HAP-1 (cell line): ENCODE results near the gene ZBTB14.

Source experiments
- DNase-seq, 2 experiments: peaks; one replicate each; pipeline ENCODE4 v3.0.0-alpha.2; 2016 to 2020; ENCODE audit warnings: low spot score in 2 of 2
- H3K27me3 ChIP-seq: fragments of 250-450 bp; sonication (Bioruptor Pico); 2 replicates; pipeline ENCODE4 v1.5.1; 2020; ENCODE audit warnings: low read depth, mild to moderate bottlenecking, moderate library complexity
- H3K36me3 ChIP-seq: fragments of 250-450 bp; sonication (Bioruptor Pico); replicated peaks from 2 replicates; pipeline ENCODE4 v1.5.1; 2020; ENCODE audit warnings: mild to moderate bottlenecking
- H3K4me1 ChIP-seq: fragments of 250-450 bp; sonication (Bioruptor Pico); 2 replicates; pipeline ENCODE4 v1.5.1; 2020; ENCODE audit warnings: mild to moderate bottlenecking
- H3K4me3 ChIP-seq: fragments of 250-450 bp; sonication (Bioruptor Pico); 2 replicates; pipeline ENCODE4 v1.5.1; 2020; ENCODE audit warnings: mild to moderate bottlenecking, moderate library complexity
- H3K9me3 ChIP-seq: fragments of 250-450 bp; sonication (Bioruptor Pico); 2 replicates; pipeline ENCODE4 v1.5.1; 2020; ENCODE audit warnings: mild to moderate bottlenecking, moderate library complexity
- in situ Hi-C: fragments of 300-500 bp; cut with MboI; formaldehyde crosslinking; loops from 3 replicates; pipeline ENCODE4 v1.14.3; 2020; ENCODE audit warnings: low sequenced_read_pairs, inconsistent platforms, mixed read lengths

Gene ZBTB14

DNA sequence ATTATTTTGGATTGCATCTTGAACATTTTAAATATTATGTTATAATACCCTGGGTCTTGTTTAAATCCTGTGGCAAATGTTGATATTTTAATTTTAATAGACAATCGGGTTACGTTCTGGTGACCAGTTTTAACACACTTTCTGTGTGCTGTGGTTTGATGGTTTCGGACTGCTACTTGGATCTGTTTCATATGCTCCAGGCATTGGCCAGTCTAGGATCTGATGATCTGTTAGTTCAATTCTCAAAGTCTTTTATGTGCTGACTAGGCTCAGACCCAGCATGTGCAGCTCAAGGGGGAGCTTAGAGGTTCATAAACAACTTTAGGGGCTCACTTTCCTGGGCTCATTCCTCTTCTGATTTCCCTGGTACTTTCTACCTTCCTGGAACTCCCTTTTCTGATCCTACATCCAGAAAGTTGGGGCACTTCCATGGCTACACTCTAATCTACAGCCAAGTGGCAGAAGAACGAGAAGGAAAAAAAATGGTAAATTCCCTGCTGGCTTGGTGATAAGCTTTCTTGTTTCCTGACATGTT, 5.0 kb upstream of the ZBTB14 start:
- H3K36me3 ChIP-seq = no peaks in the 10 kb centered on the region
- peaks cover 7% of the 10 kb centered on the region for H3K4me1 ChIP-seq
- in situ Hi-C loops = no loop called here
- H3K27me3 ChIP-seq = no peaks in the 10 kb centered on the region; the same call in none of the 2 replicates
- no peaks in the 10 kb centered on the region for H3K9me3 ChIP-seq
- H3K4me3 ChIP-seq = no peak overlapping the region
- no peak for DNase-seq

DNA sequence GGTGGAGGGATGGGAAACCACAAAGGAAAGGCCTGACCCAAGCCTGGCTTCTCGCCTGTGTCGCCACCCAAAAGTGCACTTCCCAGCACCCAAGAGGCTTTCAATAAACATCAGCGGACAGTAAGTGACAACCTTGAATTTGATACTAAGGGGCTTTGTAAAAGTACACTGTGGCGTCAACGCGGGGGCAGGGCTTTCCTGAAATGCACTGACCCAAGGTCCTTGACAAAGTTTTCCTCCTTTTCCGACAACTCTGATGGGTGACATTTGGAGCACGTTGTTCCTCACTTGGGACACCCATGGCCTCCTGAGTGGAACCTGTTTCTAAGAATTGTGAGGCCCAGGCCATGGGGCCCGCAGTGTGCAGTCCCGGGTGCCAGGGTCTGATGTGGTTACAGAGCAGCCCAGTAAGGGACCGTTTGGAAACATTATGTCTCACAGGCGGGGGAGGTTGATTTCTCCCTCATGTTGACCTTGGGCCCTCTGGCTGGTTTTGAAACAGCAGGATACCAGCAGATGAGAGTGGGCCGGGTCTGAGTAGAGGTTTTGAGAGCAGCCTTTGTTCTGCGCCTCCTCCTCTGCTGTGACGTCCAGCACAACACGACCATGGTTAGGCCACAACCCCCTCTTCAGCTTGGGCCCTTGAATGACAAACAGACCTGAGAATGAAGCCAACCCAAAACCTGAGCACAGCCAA, 2.8 kb upstream of the ZBTB14 start:
- no peak for DNase-seq
- H3K9me3 ChIP-seq = no peaks in the 10 kb centered on the region
- no peak overlapping the region for H3K4me3 ChIP-seq
- H3K4me1 ChIP-seq = peaks cover 7% of the 10 kb centered on the region
- no peaks in the 10 kb centered on the region for H3K36me3 ChIP-seq
- in situ Hi-C loops = no loop called here
- H3K27me3 ChIP-seq = no peaks in the 10 kb centered on the region; the same call in none of the 2 replicates

DNA sequence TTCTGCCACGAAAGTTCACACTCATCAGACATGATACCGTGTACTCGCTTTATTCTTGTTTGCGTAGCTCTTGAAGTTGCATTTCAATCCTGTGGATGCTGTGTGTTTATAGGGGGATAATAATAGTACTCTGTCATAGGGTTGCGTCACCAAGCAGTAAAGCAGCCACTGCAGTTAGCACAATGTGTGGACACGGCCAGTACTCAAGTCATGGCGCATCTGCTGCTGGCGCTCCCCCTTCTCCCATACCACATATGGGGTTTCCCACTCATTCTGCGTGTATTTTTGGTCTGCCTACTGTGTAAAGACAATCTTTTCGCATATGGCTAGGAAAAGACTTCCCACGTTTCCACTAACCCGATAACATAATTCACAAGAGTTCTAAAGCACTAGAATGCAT, 2.1 kb upstream of the ZBTB14 start:
- no peak for DNase-seq
- in situ Hi-C loops = no loop called here
- Histone ChIP-seq H3K4me1 (peaks cover 7% of the 10 kb centered on the region), H3K27me3 (no peaks in the 10 kb centered on the region; the same call in 1 of the 2 replicates), H3K4me3 (no peak overlapping the region), H3K9me3 (no peaks in the 10 kb centered on the region), H3K36me3 (0 out of 2 replicates have a peak, but pooled peaks cover 6% of the 10 kb centered on the region)

DNA sequence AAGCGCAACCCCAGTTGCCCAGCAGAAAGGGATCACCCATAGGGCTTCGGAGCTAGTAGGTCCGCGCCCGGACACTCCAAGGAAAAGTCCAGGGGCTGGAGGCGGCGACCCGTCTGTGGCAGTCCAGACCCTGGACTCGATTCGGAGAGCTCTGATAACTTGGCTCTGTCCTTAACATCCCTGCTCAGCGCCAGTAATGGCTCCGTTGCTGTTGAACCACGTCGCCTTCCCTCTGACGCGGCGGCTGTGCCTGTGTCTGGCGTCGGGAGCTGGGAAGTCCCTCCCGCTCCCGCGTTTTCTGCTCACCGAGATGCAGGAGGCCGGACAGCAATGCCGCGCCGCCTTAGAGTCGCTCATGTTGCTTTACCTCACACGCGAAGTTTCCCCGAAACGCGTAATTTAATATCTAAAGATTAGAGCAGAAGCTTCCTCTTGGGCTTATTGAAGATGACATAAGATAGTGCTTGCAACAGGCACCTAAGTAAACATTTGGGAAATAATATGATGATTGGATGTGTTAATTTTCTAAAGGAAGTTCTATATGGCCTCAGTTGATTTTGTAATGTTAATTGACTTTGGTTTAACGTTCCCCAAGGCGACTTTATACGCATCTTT, 1.3 kb upstream of the ZBTB14 start:
- H3K27me3 ChIP-seq = no peaks in the 10 kb centered on the region
- H3K4me1 ChIP-seq = peaks cover 7% of the 10 kb centered on the region
- DNase-seq = peak; percentile 51 to 81
- in situ Hi-C loops = no loop called here
- peaks cover 8% of the 10 kb centered on the region; the same call in 1 of the 2 replicates for H3K36me3 ChIP-seq
- no peaks in the 10 kb centered on the region for H3K9me3 ChIP-seq
- peak overlapping the region; percentile 44 for H3K4me3 ChIP-seq

DNA sequence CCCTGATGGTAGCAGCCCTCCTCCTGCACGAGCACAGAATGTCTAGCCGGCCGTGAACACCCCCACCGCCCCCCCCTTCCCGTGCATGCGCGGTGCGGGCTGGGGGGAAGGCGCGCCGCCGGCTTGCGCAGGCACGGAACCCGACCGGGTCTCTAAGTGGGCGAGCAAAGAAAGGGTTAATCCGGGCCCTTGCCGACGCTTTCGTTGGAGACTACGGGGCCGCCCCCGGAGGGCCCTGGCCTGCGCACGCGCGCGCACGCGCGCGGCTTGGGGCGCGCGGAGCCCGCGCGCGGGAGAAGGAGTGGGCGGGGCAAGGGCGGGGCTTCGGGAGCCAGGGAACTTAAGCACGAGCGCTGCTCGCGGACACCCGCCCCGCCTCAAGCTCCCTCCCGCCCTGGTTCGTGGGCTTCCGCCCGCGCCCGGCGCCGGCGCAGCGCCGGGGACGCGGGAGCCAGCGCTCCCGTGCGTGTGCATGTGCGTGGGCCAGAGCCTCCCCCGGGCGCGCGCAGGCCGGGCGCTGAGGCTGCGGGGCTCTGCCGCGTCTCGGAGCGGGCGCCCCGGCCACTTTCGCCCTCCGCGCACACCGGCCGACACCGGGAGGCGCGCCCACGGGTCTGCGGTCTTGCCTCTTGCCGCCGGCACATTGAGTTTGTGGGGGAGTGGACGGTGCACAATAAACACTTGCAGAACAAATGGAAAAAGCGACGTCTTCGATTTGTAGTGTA, 617 bp upstream of the ZBTB14 start:
- no peaks in the 10 kb centered on the region for H3K9me3 ChIP-seq
- in situ Hi-C loops = no loop called here
- peak; percentile 91 to 95 for DNase-seq
- H3K4me3 ChIP-seq = peak overlapping the region; percentile 46
- H3K36me3 ChIP-seq = peaks cover 14% of the 10 kb centered on the region
- no peaks in the 10 kb centered on the region for H3K27me3 ChIP-seq
- H3K4me1 ChIP-seq = peaks cover 7% of the 10 kb centered on the region

DNA sequence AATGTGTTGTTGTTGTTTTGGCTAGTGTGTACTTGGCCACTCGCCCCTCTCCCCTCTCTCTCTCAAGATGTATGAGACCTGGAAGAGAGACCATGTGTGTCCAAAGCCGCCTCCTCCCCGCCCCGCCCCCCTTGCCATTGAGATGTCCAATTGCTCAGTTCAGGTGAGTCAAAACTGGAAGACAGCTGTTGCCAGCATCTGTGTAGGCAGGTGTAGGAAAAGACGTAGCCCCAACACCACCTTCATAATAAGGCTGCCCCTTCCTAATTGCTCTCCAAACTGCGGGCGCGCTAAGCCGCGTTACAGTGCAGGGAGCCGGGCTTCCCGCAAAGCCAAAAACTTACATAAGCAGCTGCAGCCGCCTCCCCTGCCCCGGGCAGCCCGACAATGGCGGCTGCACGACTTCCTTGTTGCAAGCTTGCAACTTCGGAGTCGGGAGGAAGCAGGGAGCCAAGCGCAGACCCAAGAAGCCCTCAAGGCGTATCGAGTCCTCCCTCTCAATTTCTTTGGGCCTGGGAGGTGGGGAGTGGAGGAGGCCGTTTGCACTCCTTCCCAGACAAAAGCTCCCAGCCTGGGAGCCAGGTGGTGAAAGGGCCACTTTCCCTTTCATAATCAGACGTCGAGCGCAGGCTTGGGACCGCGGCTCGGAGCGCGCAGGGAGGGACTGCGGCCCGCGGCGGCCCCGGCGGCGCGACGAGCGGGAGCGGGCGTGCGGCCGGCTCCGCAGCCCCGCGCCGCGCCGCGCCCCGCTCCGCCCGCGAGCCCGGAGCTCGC, 882 bp downstream of the ZBTB14 start:
- H3K4me3 ChIP-seq = peak overlapping the region; percentile 60
- peak; percentile 40 to 57 for DNase-seq
- no peaks in the 10 kb centered on the region for H3K27me3 ChIP-seq
- peaks cover 7% of the 10 kb centered on the region for H3K4me1 ChIP-seq
- H3K36me3 ChIP-seq = peaks cover 27% of the 10 kb centered on the region
- no peaks in the 10 kb centered on the region for H3K9me3 ChIP-seq
- in situ Hi-C loops = no loop called here

DNA sequence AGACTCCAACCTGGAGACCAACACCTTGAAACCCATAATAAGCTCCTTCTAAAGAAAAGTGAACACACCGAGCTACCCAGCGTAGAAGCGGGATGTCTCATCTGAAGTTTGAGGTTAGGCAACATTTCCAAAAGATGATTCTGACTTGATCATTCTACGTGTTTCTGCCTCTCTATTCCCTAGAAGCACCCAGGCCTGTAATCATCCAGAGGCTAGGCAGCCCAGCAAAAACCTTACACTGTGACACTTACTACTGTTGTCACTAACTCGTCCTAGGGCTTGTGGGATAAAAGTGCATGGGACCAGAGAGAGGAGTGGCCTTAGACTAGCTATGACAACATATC, 1.4 kb downstream of the ZBTB14 start:
- H3K4me3 ChIP-seq = peak overlapping the region; percentile 60
- peaks cover 29% of the 10 kb centered on the region for H3K36me3 ChIP-seq
- no peaks in the 10 kb centered on the region for H3K9me3 ChIP-seq
- no peak for DNase-seq
- H3K4me1 ChIP-seq = peaks cover 7% of the 10 kb centered on the region
- in situ Hi-C loops = no loop called here
- no peaks in the 10 kb centered on the region for H3K27me3 ChIP-seq

DNA sequence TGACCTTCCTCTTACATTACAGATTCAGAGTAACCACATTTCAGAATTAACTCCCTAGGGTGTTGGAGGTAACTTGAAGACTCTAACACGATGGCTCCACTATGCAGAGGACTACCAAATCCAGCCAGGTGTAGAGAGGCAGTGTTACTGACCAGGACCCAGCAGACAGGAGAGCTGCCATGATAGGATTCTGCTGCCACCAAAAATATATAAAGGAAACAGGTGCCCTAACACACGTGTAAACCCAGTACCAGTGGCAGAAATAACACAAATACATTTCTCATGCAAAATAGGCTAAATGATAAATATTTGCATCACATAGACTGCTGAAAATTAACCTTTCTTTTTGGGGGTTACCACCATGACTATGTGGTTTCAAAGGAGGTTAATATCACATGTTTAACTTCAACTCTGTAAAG, 7.0 kb downstream of the ZBTB14 start:
- in situ Hi-C loops = no loop called here
- DNase-seq = no peak
- Histone ChIP-seq H3K36me3 (peaks cover 29% of the 10 kb centered on the region), H3K27me3 (no peaks in the 10 kb centered on the region), H3K9me3 (no peaks in the 10 kb centered on the region), H3K4me1 (peaks cover 7% of the 10 kb centered on the region; the same call in 1 of the 2 replicates), H3K4me3 (no peak overlapping the region)

DNA sequence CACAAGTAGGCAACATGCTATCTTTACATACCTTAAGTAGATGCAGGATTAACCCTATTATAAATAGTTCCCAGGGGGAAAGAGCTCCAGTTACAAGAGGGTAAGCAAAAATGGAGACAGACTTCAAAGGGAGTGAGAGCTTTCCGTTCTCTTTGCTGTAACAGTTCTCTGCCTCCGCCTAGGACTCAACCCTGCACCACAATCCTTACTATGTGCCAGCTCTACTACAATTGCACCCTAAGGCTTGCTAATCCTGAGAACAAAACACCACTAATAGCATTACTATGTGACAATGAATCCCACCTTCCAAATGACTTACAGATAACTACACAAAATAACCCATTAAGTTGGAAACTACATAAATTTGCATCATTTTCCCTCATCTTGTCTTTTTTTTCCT, 7.7 kb downstream of the ZBTB14 start:
- in situ Hi-C loops = no loop called here
- Histone ChIP-seq H3K4me1 (peaks cover 7% of the 10 kb centered on the region; the same call in 1 of the 2 replicates), H3K36me3 (peaks cover 26% of the 10 kb centered on the region), H3K27me3 (no peaks in the 10 kb centered on the region), H3K4me3 (no peak overlapping the region), H3K9me3 (no peaks in the 10 kb centered on the region)
- DNase-seq = no peak

DNA sequence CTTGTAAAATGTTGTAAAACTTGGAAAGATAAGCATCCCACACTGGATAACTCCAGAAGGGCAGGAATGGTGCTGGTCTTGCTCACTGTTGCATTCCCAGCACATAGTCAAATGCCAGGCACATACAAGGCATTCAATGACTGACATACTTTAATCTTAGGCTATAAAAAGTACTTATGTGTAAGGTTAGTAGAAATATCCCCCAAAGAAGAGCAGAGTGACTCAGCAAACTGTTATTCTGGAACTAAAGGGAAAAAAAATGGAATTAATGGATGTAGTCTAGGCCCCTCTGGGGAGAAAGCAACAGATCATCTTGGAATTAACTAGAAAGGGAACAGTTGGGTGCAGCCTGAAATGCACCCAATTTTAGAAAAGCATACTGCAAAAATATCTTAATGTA, 9.0 kb downstream of the ZBTB14 start:
- no peak for DNase-seq
- peaks cover 7% of the 10 kb centered on the region; the same call in 1 of the 2 replicates for H3K4me1 ChIP-seq
- in situ Hi-C loops = no loop called here
- H3K36me3 ChIP-seq = peaks cover 18% of the 10 kb centered on the region
- H3K9me3 ChIP-seq = no peaks in the 10 kb centered on the region
- H3K27me3 ChIP-seq = no peaks in the 10 kb centered on the region
- H3K4me3 ChIP-seq = no peak overlapping the region

DNA sequence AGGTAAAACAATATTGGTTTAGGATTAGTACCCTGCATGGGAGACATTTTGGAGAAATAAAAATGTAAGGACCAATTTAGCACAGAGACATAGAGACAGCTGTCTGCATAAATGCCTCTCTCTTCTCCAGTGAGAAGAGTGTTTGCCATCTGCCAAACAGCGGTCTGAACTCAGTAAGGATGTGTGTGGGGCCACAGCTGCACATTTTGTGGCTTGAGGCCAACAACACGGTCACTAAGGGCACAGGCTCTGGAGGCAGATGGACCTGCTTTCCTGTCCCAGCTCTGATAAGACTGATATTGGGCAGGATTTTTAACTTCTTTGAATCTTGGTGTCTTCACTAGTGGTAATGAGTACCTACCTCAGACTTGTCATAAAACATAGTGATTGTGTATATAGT, 10.2 kb downstream of the ZBTB14 start:
- H3K9me3 ChIP-seq = no peaks in the 10 kb centered on the region
- in situ Hi-C loops = no loop called here
- DNase-seq = no peak

DNA sequence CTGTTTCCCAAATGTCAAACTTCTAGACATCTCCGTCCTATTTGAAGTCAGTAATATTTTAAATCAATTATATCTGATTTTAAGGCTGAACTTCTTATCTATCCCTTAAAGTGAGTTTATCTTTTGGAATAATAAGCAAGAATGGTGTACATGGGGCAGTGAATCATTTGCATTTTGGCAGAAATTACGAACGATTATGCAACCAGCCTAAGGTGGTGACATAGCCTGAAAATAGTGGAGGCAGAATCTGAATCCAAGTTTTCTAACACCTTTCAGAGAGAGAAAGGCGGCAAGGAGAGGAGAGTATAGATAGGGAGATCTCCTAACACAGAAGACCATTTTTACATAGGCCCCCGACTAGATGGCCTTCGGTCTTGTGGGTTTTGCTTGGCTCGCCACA, 10.7 kb downstream of the ZBTB14 start:
- in situ Hi-C loops = no loop called here

More for the DNA sequence above, 10.2 kb downstream of the ZBTB14 start:
- H3K36me3 ChIP-seq = peaks cover 6% of the 10 kb centered on the region
- no peak overlapping the region for H3K4me3 ChIP-seq
- peaks cover 7% of the 10 kb centered on the region; the same call in 1 of the 2 replicates for H3K4me1 ChIP-seq
- no peaks in the 10 kb centered on the region for H3K27me3 ChIP-seq

DNA sequence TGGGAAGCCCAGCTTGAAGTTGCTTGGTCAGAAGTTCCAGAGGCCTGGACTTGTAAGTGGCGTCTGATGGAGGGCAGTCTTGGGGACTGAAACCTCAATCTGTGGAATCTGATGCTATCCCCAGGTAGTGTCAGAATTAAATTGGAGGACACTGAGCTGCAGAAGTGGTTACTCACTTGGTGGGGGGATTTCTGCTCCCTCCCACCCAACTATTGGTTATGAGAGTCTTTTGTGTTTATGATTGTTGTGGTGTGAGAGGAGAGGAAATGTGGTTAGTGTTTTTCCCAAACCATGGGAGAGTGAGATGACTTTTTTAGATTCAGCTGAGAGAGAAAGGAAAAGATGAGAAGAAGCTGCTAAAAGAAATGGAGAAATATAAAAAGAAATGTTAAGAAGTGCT, 12.8 kb downstream of the ZBTB14 start:
- no peaks in the 10 kb centered on the region for H3K27me3 ChIP-seq
- H3K4me1 ChIP-seq = no peaks in the 10 kb centered on the region
- H3K4me3 ChIP-seq = no peak overlapping the region
- H3K36me3 ChIP-seq = no peaks in the 10 kb centered on the region
- DNase-seq = no peak
- H3K9me3 ChIP-seq = no peaks in the 10 kb centered on the region
- in situ Hi-C loops = no loop called here

More for the DNA sequence above, 10.7 kb downstream of the ZBTB14 start:
- peaks cover 3% of the 10 kb centered on the region; the same call in 1 of the 2 replicates for H3K36me3 ChIP-seq
- no peaks in the 10 kb centered on the region for H3K9me3 ChIP-seq
- H3K27me3 ChIP-seq = no peaks in the 10 kb centered on the region
- peaks cover 7% of the 10 kb centered on the region; the same call in 1 of the 2 replicates for H3K4me1 ChIP-seq
- no peak overlapping the region for H3K4me3 ChIP-seq
- DNase-seq = no peak
